Measurements from ENCODE around the gene OAT. TPM values are rescaled to one million over a fixed set of nuclear protein-coding genes. Genes with fewer than 3 reads are reported as not detected.

Gene OAT
- total RNA-seq, 1 donor from 2014 or later: 35.0 TPM

GRCh38 chr10:124464028-124464965 lies 45.6 kb upstream of the OAT start:
- no peak overlapping the region for H3K27ac Mint-ChIP-seq

GRCh38 chr10:124462348-124462695 lies 43.6 kb upstream of the OAT start:
- Mint-ChIP-seq H3K27me3 (peaks cover 18% of the 10 kb centered on the region), H3K9me3 (ENCODE audit: low read depth) (no peaks in the 10 kb centered on the region), H3K4me1 (ENCODE audit: low read depth) (peaks cover 2% of the 10 kb centered on the region), H3K4me3 (ENCODE audit: low read depth) (peak overlapping the region; percentile 88), H3K27ac (peak overlapping the region; percentile 94), H3K36me3 (ENCODE audit: insufficient read depth) (no peaks in the 10 kb centered on the region)
- DNase-seq (ENCODE audit: low spot score, unreplicated experiment): no peak
- no peak for TF ChIP-seq CTCF (IDR thresholded peaks at IDR 0.05; ENCODE audit: unreplicated experiment)

More at GRCh38 chr10:124464028-124464965, 45.6 kb upstream of the OAT start:
- peaks cover 2% of the 10 kb centered on the region for H3K4me1 Mint-ChIP-seq (ENCODE audit: low read depth)
- H3K36me3 Mint-ChIP-seq (ENCODE audit: insufficient read depth): no peaks in the 10 kb centered on the region
- no peak for TF ChIP-seq CTCF (IDR thresholded peaks at IDR 0.05; ENCODE audit: unreplicated experiment)
- H3K4me3 Mint-ChIP-seq (ENCODE audit: low read depth): no peak overlapping the region
- DNase-seq (ENCODE audit: low spot score, unreplicated experiment): no peak
- H3K27me3 Mint-ChIP-seq: peaks cover 7% of the 10 kb centered on the region
- no peaks in the 10 kb centered on the region for H3K9me3 Mint-ChIP-seq (ENCODE audit: low read depth)

- peak; percentile 63 for DNase-seq (ENCODE audit: low spot score, unreplicated experiment)
- peaks cover 20% of the 10 kb centered on the region for H3K27me3 Mint-ChIP-seq
- H3K27ac Mint-ChIP-seq: peak within 1 kb of the TSS; percentile 94
- peaks cover 2% of the 10 kb centered on the region for H3K4me1 Mint-ChIP-seq (ENCODE audit: low read depth)
- peak within 1 kb of the TSS; percentile 88 for H3K4me3 Mint-ChIP-seq (ENCODE audit: low read depth)
- peak; percentile 55 for TF ChIP-seq CTCF (IDR thresholded peaks at IDR 0.05; ENCODE audit: unreplicated experiment)
- no peaks in the 10 kb centered on the region for H3K9me3 Mint-ChIP-seq (ENCODE audit: low read depth)
- no peaks in the 10 kb centered on the region for H3K36me3 Mint-ChIP-seq (ENCODE audit: insufficient read depth)
Observed at GRCh38 chr10:124461642-124462347, 43.1 kb upstream of the OAT start, which contains the start of gene LHPP. Gene LHPP (plus strand): TSS chr10:124461823. CDS start chr10:124461863, 40 bp downstream.

GRCh38 chr10:124460144-124460543 lies 41.4 kb upstream of the OAT start:
- peaks cover 2% of the 10 kb centered on the region for H3K4me1 Mint-ChIP-seq (ENCODE audit: low read depth)
- H3K4me3 Mint-ChIP-seq (ENCODE audit: low read depth): no peak overlapping the region

More at GRCh38 chr10:124460144-124460543, 41.4 kb upstream of the OAT start:
- no peak for DNase-seq (ENCODE audit: low spot score, unreplicated experiment)
- no peaks in the 10 kb centered on the region for H3K9me3 Mint-ChIP-seq (ENCODE audit: low read depth)
- no peaks in the 10 kb centered on the region for H3K36me3 Mint-ChIP-seq (ENCODE audit: insufficient read depth)
- peaks cover 37% of the 10 kb centered on the region for H3K27me3 Mint-ChIP-seq
- TF ChIP-seq CTCF (IDR thresholded peaks at IDR 0.05; ENCODE audit: unreplicated experiment): no peak
- no peak overlapping the region for H3K27ac Mint-ChIP-seq

Measured in progenitor cell of endocrine pancreas (in vitro differentiated cells).